Neutrophil (primary cell): ENCODE results near the gene ANKLE1.

Experiments used
- H3K27ac ChIP-seq: fragments of 200-600 bp; sonication (generic); 2 replicates; pipeline ENCODE4 v1.5.1; 2016; ENCODE audit warnings: mild to moderate bottlenecking, moderate library complexity
- H3K27me3 ChIP-seq: fragments of 200-600 bp; sonication (generic); 2 replicates; pipeline ENCODE4 v1.6.0; 2016; ENCODE audit warnings: mild to moderate bottlenecking
- H3K36me3 ChIP-seq: fragments of 200-600 bp; sonication (generic); 2 replicates; pipeline ENCODE4 v1.5.1; 2017
- H3K4me1 ChIP-seq, 2 experiments: fragments of 200-600 bp in 1 of 2; sonication (generic) in 1 of 2; 1 replicate in 1 of 2; 2 replicates in 1 of 2; pipeline versions ENCODE4 v1.5.1 to v1.6.1; 2013 to 2016; ENCODE audit warnings: low read depth in 1 of 2, low read length in 1 of 2, mild to moderate bottlenecking in 1 of 2, moderate library complexity in 1 of 2; ENCODE audit not compliant: control insufficient read depth in 1 of 2, insufficient read depth in 1 of 2
- H3K4me3 ChIP-seq, 2 experiments: fragments of 200-600 bp in 1 of 2; sonication (generic) in 1 of 2; 1 replicate in 1 of 2; 2 replicates in 1 of 2; pipeline ENCODE4 v1.5.1; 2013 to 2016; ENCODE audit warnings: low read depth in 1 of 2, low read length in 1 of 2, mild to moderate bottlenecking in 1 of 2, moderate library complexity in 1 of 2
- H3K9me3 ChIP-seq: fragments of 200-600 bp; sonication (generic); 2 replicates; pipeline ENCODE4 v1.5.1; 2016
- TF ChIP-seq, protein P1 (sequence below): fragments of 200-600 bp; sonication (generic); IDR thresholded peaks from 2 replicates; pipeline ENCODE4 v1.5.1; 2016; ENCODE audit warnings: antibody characterized with exemption

ANKLE1 gene

DNA sequence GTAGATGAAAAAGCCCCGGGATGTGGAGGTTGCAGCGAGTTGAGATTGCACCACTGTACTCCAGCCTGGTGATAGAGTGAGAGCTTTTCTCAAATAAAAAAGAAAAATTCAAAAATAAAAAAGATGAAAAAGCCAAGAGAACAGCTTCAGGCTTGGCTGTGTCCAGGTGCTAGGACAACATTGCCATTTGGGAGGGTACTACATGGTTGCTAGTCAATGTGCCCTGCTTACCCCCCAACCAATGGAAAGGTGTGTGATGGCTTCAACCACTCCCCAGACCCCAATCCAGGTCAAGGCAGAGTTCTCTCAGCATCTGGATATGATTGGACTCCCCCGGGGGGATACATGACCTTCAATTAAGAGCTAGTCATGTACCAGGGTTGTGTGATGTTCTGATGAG, 2.3 kb upstream of the ANKLE1 start:
- TF ChIP-seq, protein P1, sequence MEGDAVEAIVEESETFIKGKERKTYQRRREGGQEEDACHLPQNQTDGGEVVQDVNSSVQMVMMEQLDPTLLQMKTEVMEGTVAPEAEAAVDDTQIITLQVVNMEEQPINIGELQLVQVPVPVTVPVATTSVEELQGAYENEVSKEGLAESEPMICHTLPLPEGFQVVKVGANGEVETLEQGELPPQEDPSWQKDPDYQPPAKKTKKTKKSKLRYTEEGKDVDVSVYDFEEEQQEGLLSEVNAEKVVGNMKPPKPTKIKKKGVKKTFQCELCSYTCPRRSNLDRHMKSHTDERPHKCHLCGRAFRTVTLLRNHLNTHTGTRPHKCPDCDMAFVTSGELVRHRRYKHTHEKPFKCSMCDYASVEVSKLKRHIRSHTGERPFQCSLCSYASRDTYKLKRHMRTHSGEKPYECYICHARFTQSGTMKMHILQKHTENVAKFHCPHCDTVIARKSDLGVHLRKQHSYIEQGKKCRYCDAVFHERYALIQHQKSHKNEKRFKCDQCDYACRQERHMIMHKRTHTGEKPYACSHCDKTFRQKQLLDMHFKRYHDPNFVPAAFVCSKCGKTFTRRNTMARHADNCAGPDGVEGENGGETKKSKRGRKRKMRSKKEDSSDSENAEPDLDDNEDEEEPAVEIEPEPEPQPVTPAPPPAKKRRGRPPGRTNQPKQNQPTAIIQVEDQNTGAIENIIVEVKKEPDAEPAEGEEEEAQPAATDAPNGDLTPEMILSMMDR = no peak
- peaks cover 42% of the 10 kb centered on the region for H3K36me3 ChIP-seq
- H3K27me3 ChIP-seq = no peaks in the 10 kb centered on the region

GRCh38 chr19:17282488-17283125, 906 bp downstream of the ANKLE1 start:
- H3K36me3 ChIP-seq = peaks cover 10% of the 10 kb centered on the region
- peak overlapping the region; percentile 18 for H3K27ac ChIP-seq
- peak overlapping the region; percentile 64 to 72 for H3K4me3 ChIP-seq
- TF ChIP-seq, protein P1 = peak; percentile 92
- no peaks in the 10 kb centered on the region for H3K27me3 ChIP-seq
- no peaks in the 10 kb centered on the region for H3K9me3 ChIP-seq
- H3K4me1 ChIP-seq = peaks cover 20 to 23% of the 10 kb centered on the region in 2 experiments

More for the DNA sequence above, 2.3 kb upstream of the ANKLE1 start:
- no peak overlapping the region for H3K4me3 ChIP-seq
- peaks cover 20 to 23% of the 10 kb centered on the region in 2 experiments for H3K4me1 ChIP-seq
- no peaks in the 10 kb centered on the region for H3K9me3 ChIP-seq
- no peak overlapping the region for H3K27ac ChIP-seq

- Histone ChIP-seq H3K36me3 (peaks cover 6% of the 10 kb centered on the region), H3K4me1 (peaks cover 20 to 22% of the 10 kb centered on the region in 2 experiments), H3K27ac (no peak overlapping the region), H3K9me3 (no peaks in the 10 kb centered on the region), H3K27me3 (no peaks in the 10 kb centered on the region), H3K4me3 (no peak overlapping the region)
- TF ChIP-seq, protein P1 = no peak
Observed at GRCh38 chr19:17283504-17283996, 1.8 kb downstream of the ANKLE1 start.

DNA sequence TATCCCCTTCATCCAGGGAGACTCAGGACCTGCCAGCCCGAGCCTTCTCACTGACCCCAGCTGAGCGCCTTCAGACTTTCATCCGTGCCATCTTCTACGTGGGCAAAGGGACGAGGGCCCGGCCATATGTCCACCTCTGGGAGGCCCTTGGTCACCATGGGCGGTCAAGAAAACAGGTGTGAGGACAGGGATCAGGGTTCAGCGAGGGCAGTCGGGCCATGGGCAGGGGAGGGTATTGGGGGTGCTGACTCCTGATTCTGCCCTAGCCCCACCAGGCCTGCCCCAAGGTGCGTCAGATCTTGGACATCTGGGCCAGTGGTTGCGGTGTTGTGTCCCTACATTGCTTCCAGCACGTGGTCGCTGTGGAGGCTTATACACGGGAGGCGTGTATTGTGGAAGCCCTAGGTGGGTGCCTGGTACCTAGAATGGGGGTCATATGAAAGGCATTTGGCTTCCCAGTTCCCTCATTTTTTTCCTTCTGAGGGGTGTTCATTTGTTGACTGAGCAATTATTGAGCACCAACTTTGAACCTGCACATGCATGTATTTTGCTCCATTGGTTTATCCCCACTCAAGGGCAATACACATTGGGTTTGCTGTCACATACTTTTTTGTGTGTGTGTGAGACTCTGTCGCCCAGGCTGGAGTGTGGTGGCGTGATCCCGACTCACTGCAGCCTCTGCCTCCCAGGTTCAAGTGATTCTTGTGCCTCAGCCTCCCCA, 3.9 kb downstream of the ANKLE1 start:
- Histone ChIP-seq H3K36me3 (no peaks in the 10 kb centered on the region), H3K27ac (no peak overlapping the region), H3K9me3 (no peaks in the 10 kb centered on the region), H3K4me3 (no peak overlapping the region), H3K27me3 (no peaks in the 10 kb centered on the region), H3K4me1 (peaks cover 28 to 32% of the 10 kb centered on the region in 2 experiments)
- TF ChIP-seq, protein P1 = no peak

- Histone ChIP-seq H3K36me3 (no peaks in the 10 kb centered on the region), H3K27ac (no peak overlapping the region), H3K27me3 (no peaks in the 10 kb centered on the region), H3K9me3 (no peaks in the 10 kb centered on the region), H3K4me1 (peaks cover 24 to 28% of the 10 kb centered on the region in 2 experiments), H3K4me3 (no peak overlapping the region)
- TF ChIP-seq, protein P1 = no peak
Observed at GRCh38 chr19:17286263-17286662, 4.6 kb downstream of the ANKLE1 start.
